SU-DHL-6 (cell line): ENCODE data around the gene CLCNKA.
"Not testable (repeated sequence)": the region's sequence is repeated elsewhere in the genome, so short reads cannot be mapped to it uniquely, and the experiment has no call there.

ENCODE experiments used
- H2AFZ ChIP-seq: fragments of 200-600 bp; sonication (generic); 2 replicates; pipeline ENCODE4 v1.6.1; 2014; ENCODE audit warnings: low read depth, mild to moderate bottlenecking, moderate library complexity, mixed read lengths, antibody characterized with exemption, low read length; ENCODE audit not compliant: severe bottlenecking
- H3F3A ChIP-seq: fragments of 200-600 bp; shearing (Covaris generic); 2 replicates; pipeline ENCODE4 v1.6.0; 2016; ENCODE audit warnings: antibody characterized with exemption, mild to moderate bottlenecking; ENCODE audit not compliant: insufficient read depth
- H3K27ac ChIP-seq: fragments of 200-600 bp; sonication (generic); 2 replicates; pipeline ENCODE4 v1.5.1; 2016; ENCODE audit warnings: low read depth, mild to moderate bottlenecking, low read length, moderate library complexity, mixed read lengths
- H3K27me3 ChIP-seq: fragments of 200-600 bp; sonication (generic), shearing (Covaris generic); 2 replicates; pipeline ENCODE4 v1.6.0; 2014; ENCODE audit warnings: mild to moderate bottlenecking, low read length
- H3K36me3 ChIP-seq: fragments of 200-600 bp; sonication (generic); 2 replicates; pipeline ENCODE4 v1.6.1; 2014; ENCODE audit warnings: mild to moderate bottlenecking, low read length, mixed read lengths
- H3K4me2 ChIP-seq: fragments of 300-600, 200-600 bp; shearing (Covaris generic), sonication (generic); 2 replicates; pipeline ENCODE4 v1.6.0; 2014; ENCODE audit warnings: low read length, low read depth, mild to moderate bottlenecking; ENCODE audit not compliant: poor library complexity, severe bottlenecking
- H3K4me3 ChIP-seq: fragments of 200-600 bp; sonication (generic); 2 replicates; pipeline ENCODE4 v1.5.1; 2014; ENCODE audit warnings: antibody characterized with exemption, low read length, mild to moderate bottlenecking, mixed read lengths; ENCODE audit not compliant: insufficient read depth, poor library complexity, severe bottlenecking
- H3K79me2 ChIP-seq: fragments of 200-600 bp; sonication (generic); 2 replicates; pipeline ENCODE4 v1.6.1; 2014; ENCODE audit warnings: mild to moderate bottlenecking, low read length, moderate library complexity; ENCODE audit not compliant: insufficient read depth
- H3K9ac ChIP-seq: fragments of 200-600 bp; sonication (generic); 2 replicates; pipeline ENCODE4 v1.7.0; 2014; ENCODE audit warnings: mild to moderate bottlenecking, low read length
- H3K9me2 ChIP-seq: fragments of 200-600 bp; sonication (generic); replicated peaks from 2 replicates; pipeline ENCODE4 v1.6.1; 2014; ENCODE audit warnings: low read length; ENCODE audit not compliant: insufficient read depth
- H3K9me3 ChIP-seq: fragments of 200-600 bp; sonication (generic); 2 replicates; pipeline ENCODE4 v1.6.1; 2014; ENCODE audit warnings: low read length, mixed read lengths; ENCODE audit not compliant: insufficient read depth
- H4K20me1 ChIP-seq: fragments of 200-600 bp; sonication (generic); 2 replicates; pipeline ENCODE4 v1.6.1; 2014; ENCODE audit warnings: low read depth, mild to moderate bottlenecking, antibody characterized with exemption, low read length, moderate library complexity, mixed read lengths
- EZH2phosphoT487 ChIP-seq: fragments of 200-600 bp; sonication (generic), shearing (Covaris generic); conservative IDR thresholded peaks from 2 replicates; pipeline ENCODE4 v1.6.1; 2018; ENCODE audit warnings: mild to moderate bottlenecking, antibody characterized with exemption, low read length, moderate library complexity, mixed read lengths
- TF ChIP-seq, protein P1 (sequence below): fragments of 200-600 bp; sonication (generic); IDR thresholded peaks from one replicate; pipeline ENCODE4 v1.5.1; 2017; ENCODE audit warnings: antibody characterized with exemption, mild to moderate bottlenecking, low read length, moderate library complexity; ENCODE audit not compliant: insufficient read depth, poor library complexity, severe bottlenecking

The CLCNKA gene

DNA sequence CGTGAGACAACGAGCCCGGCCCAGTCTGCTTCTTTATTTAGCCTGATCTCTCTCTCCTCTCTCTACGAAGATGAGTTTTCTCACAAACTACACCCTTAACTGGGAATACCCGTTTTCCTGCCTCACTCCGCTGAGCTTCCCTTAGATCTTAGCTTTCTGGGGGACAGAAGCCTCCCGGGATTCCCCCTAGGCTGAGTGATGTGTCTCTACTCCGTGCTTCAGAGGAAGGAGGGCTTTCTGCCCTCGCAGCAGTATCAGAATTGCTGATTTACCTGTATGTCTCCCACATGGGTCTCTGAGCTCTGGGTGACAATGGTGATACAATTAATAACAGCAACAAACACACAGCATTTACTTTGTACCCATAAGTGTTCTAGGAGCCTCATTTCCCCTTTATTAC lies 47.0 kb upstream of the CLCNKA start:
- H3K4me3 ChIP-seq, result peak overlapping the region; percentile 88
- TF ChIP-seq EZH2phosphoT487, result no peak
- TF ChIP-seq, protein P1, sequence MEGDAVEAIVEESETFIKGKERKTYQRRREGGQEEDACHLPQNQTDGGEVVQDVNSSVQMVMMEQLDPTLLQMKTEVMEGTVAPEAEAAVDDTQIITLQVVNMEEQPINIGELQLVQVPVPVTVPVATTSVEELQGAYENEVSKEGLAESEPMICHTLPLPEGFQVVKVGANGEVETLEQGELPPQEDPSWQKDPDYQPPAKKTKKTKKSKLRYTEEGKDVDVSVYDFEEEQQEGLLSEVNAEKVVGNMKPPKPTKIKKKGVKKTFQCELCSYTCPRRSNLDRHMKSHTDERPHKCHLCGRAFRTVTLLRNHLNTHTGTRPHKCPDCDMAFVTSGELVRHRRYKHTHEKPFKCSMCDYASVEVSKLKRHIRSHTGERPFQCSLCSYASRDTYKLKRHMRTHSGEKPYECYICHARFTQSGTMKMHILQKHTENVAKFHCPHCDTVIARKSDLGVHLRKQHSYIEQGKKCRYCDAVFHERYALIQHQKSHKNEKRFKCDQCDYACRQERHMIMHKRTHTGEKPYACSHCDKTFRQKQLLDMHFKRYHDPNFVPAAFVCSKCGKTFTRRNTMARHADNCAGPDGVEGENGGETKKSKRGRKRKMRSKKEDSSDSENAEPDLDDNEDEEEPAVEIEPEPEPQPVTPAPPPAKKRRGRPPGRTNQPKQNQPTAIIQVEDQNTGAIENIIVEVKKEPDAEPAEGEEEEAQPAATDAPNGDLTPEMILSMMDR, result no peak
- no peaks in the 10 kb centered on the region for H3K27me3 ChIP-seq
- peaks cover 6% of the 10 kb centered on the region for H3F3A ChIP-seq
- peak overlapping the region; percentile 67 for H3K27ac ChIP-seq
- H2AFZ ChIP-seq, result peak overlapping the region; percentile 79
- H3K9me3 ChIP-seq, result no peaks in the 10 kb centered on the region
- peak overlapping the region; percentile 89 for H3K4me2 ChIP-seq
- H3K9me2 ChIP-seq, result no peaks in the 10 kb centered on the region
- peaks cover 19% of the 10 kb centered on the region for H3K36me3 ChIP-seq
- peaks cover 44% of the 10 kb centered on the region for H3K79me2 ChIP-seq
- peak overlapping the region; percentile 71 for H3K9ac ChIP-seq
- no peaks in the 10 kb centered on the region for H4K20me1 ChIP-seq

DNA sequence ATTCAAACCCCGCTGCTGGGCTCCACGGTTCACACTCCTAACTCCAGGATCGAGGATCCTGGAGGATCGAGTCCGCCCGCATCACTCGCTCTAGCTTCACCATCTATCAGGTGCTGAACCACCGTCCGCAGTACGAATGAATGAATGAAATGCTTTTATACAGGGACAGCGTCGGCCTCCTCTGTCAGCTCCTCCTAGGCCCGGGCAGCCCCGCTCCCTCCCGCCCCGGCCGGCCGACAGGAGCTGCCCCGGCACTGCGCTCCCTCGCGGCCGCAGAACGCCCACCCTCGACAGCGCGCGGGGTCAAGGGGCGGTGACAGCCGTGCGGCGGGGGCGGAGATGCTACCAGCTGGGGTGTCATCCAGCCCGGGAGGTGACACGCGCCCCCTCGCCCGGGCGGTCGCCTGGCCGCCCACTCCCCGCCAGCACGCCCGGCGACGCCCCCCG lies 46.5 kb upstream of the CLCNKA start:
- Histone ChIP-seq H3K9me2 (no peaks in the 10 kb centered on the region), H4K20me1 (no peaks in the 10 kb centered on the region), H3K9me3 (no peaks in the 10 kb centered on the region), H3K79me2 (peaks cover 40% of the 10 kb centered on the region), H2AFZ (peak overlapping the region; percentile 79), H3K27me3 (no peaks in the 10 kb centered on the region), H3K36me3 (peaks cover 16% of the 10 kb centered on the region), H3F3A (peaks cover 6% of the 10 kb centered on the region), H3K4me3 (peak overlapping the region; percentile 88), H3K4me2 (peak overlapping the region; percentile 89), H3K9ac (peak overlapping the region; percentile 71), H3K27ac (peak overlapping the region; percentile 67)
- TF ChIP-seq, protein P1, result no peak
- TF ChIP-seq EZH2phosphoT487, result no peak

DNA sequence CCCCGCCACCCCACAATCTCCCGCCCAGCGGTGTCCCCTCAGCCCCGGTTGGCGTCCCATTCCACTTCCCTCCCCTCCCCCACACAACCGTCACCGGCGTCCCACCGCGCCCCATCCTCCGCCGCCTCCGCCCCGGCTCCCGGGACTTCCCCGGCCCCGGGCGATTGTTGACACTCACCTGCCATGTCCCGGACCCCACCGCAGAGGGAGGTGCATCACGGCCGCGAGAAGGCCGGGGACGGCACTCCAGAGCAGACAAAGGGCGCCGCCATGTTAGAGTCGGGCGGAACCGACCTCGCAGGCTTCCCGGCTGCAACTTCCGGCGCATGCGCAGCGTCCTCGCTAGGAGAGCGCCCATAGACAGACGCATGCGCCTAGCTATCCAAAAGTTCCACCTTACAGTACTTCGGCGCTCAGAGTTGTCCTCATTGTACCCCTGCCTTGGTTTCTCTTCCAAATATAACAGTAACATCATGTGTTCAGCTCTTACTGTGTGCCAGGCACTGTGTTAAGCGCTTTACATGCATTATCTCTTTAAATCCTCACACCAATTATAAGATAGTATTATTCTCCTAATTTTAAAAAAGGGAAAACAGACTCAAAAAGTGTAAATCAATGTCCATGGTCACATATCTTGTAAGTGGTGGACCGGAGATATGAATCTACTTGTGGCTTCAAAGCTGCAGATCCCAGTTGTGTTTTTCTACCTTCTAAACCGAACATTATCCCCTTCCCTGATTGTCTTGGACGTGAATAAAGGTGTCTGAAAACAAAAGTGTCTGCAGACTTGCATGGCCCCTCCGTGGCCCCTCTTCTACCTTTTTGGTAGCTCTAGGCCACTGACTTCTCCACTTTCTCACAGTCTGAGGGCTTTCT lies 45.8 kb upstream of the CLCNKA start, which contains the start of gene ZBTB17:
ZBTB17 (minus strand) TSS at position 297 of the 876 bp plus-strand sequence. CDS start 27,606 bp downstream, outside the sequence.
- Histone ChIP-seq H4K20me1 (no peaks in the 10 kb centered on the region), H3K79me2 (peaks cover 40% of the 10 kb centered on the region), H3K4me3 (peak within 1 kb of the TSS; percentile 88), H3K4me2 (peak within 1 kb of the TSS; percentile 89), H3K9me2 (no peaks in the 10 kb centered on the region), H3K27me3 (no peaks in the 10 kb centered on the region), H3K27ac (peak within 1 kb of the TSS; percentile 67), H2AFZ (peak within 1 kb of the TSS; percentile 79), H3K36me3 (peaks cover 16% of the 10 kb centered on the region), H3F3A (peaks cover 6% of the 10 kb centered on the region), H3K9ac (peak within 1 kb of the TSS; percentile 71), H3K9me3 (no peaks in the 10 kb centered on the region)
- TF ChIP-seq, protein P1, result no peak
- no peak for TF ChIP-seq EZH2phosphoT487

DNA sequence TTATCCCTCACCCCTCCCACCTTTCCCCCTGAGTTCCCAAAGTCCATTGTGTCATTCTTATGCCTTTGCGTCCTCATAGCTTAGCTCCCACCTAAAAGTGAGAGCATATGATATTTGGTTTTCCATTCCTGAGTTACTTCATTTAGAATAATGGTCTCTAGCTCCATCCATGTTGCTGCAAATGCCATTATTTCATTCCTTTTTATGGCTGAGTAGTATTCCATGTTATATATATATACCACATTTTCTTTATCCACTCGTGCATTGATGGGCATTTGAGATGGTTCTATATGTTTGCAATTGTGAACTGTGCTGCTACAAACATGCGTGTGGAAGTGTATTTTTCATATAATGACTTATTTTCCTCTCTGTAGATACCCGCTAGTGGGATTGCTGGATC lies 43.9 kb upstream of the CLCNKA start:
- not testable (repeated sequence) for H3K9ac ChIP-seq, H3K36me3 ChIP-seq, H3K9me3 ChIP-seq, H3K27me3 ChIP-seq, H3K4me3 ChIP-seq, H3F3A ChIP-seq, H2AFZ ChIP-seq, H3K27ac ChIP-seq, H3K9me2 ChIP-seq, H3K4me2 ChIP-seq, H4K20me1 ChIP-seq
- H3K79me2 ChIP-seq, result peaks cover 25% of the 10 kb centered on the region
